ENCODE results near the gene TBCB.

GRCh38 chr19:36106991-36107390, 8.3 kb upstream of the TBCB start:
- TF ChIP-seq POLR2A (IDR thresholded peaks at IDR 0.05): no peak
- no peak for TF ChIP-seq CTCF (IDR thresholded peaks at IDR 0.05)

All from gastroesophageal sphincter (tissue), 3 donors.